Endodermal cell (in vitro differentiated cells): Measurements from ENCODE around the gene MNX1. TPM values are rescaled to one million over a fixed set of nuclear protein-coding genes. Genes with fewer than 3 reads are reported as not detected.

Experiments used
- DNase-seq: peaks from one replicate; pipeline ENCODE4 v3.0.0-alpha.2; 2017
- H3K27ac ChIP-seq: 2 replicates; pipeline ENCODE4 v1.5.1; 2013; ENCODE audit warnings: mild to moderate bottlenecking, low read depth, low read length, moderate library complexity
- H3K27me3 ChIP-seq: 2 replicates; pipeline ENCODE4 v1.6.1; 2013; ENCODE audit warnings: mild to moderate bottlenecking, low read length, moderate library complexity; ENCODE audit not compliant: insufficient read depth, control insufficient read depth, poor library complexity, severe bottlenecking
- H3K36me3 ChIP-seq: 2 replicates; pipeline ENCODE4 v1.7.0; 2013; ENCODE audit warnings: mild to moderate bottlenecking, low read length, moderate library complexity; ENCODE audit not compliant: control insufficient read depth, insufficient read depth
- H3K4me1 ChIP-seq: one replicate; pipeline ENCODE4 v1.7.0; 2013; ENCODE audit warnings: low read length; ENCODE audit not compliant: control insufficient read depth, insufficient read depth
- H3K4me3 ChIP-seq: 2 replicates; pipeline ENCODE4 v1.5.1; 2013; ENCODE audit warnings: mild to moderate bottlenecking, low read length, moderate library complexity
- H3K9ac ChIP-seq: 2 replicates; pipeline ENCODE4 v1.6.1; 2013; ENCODE audit warnings: mild to moderate bottlenecking, low read length, moderate library complexity; ENCODE audit not compliant: poor library complexity, severe bottlenecking; ENCODE audit errors: extremely low read depth
- H3K9me3 ChIP-seq: 2 replicates; pipeline ENCODE4 v1.6.1; 2013; ENCODE audit warnings: mild to moderate bottlenecking, low read length, moderate library complexity; ENCODE audit not compliant: control insufficient read depth
- H3K27ac Mint-ChIP-seq: 2 replicates; pipeline ENCODE4 v1.8.0; 2020; ENCODE audit warnings: mixed read lengths
- H3K27me3 Mint-ChIP-seq: 2 replicates; pipeline ENCODE4 v1.8.0; 2021; ENCODE audit warnings: mild to moderate bottlenecking, mixed read lengths; ENCODE audit not compliant: insufficient read depth
- H3K36me3 Mint-ChIP-seq: 2 replicates; pipeline ENCODE4 v1.8.0; 2020; ENCODE audit warnings: low read depth, mixed read lengths
- H3K4me1 Mint-ChIP-seq: 2 replicates; pipeline ENCODE4 v1.8.0; 2020; ENCODE audit warnings: mixed read lengths
- H3K4me3 Mint-ChIP-seq: 2 replicates; pipeline ENCODE4 v1.8.0; 2020; ENCODE audit warnings: mild to moderate bottlenecking, moderate library complexity, mixed read lengths
- H3K9me3 Mint-ChIP-seq: 2 replicates; pipeline ENCODE4 v1.8.0; 2020; ENCODE audit warnings: mild to moderate bottlenecking, mixed read lengths
- WGBS, 2 experiments: methylation state at CpG; one replicate each; pipeline versions ENCODE4 v1.1.5 to v1.1.7; 2013; ENCODE audit warnings: missing lambda C conversion rate in 2 of 2, mixed read lengths in 1 of 2; ENCODE audit not compliant: insufficient coverage in 1 of 2, insufficient read length in 1 of 2; 5-methylcytosine and 5-hydroxymethylcytosine counted together
- total RNA-seq, 2 donors: library from RNA; stranded (reverse); fragmentation: NEBNext Ultra II Directional in 1 of 2; extraction: Animal tissue kit (Norgen Biotek cat#: 25700) in 1 of 2; gene quantifications; 2 replicates in 1 of 2; 3 replicates in 1 of 2; pipeline ENCODE4 v1.2.1, GENCODE V29; 2021
- TF ChIP-seq, protein P1 (sequence below): fragments of 200-600 bp; sonication (generic); conservative IDR thresholded peaks from 2 replicates; pipeline ENCODE4 v1.5.0; 2021; ENCODE audit warnings: antibody characterized with exemption, mild to moderate bottlenecking

The MNX1 gene
- total RNA-seq, 2 donors from 2014 or later = 14.5 to 18.7 TPM

DNA sequence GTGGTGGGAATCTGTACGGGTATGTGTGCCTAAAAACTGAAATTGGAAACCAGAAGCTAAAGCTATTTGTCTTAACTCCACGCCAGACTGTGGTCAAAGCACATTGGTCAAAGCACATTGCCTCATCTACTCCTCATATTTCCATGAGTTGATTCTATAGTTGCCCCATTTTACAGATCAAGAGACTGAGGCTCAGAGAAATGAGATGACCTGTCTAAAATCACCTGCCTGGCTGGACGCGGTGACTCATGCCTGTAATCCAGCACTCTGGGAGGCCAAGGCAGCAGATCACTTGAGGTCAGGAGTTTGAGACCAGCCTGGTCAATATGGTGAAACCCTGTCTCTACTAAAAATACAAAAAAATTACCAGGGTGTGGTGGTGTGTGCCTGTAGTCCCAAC, 21.7 kb upstream of the MNX1 start:
- Histone ChIP-seq H3K36me3 (no peaks in the 10 kb centered on the region), H3K9me3 (no peaks in the 10 kb centered on the region), H3K4me3 (no peak overlapping the region), H3K27me3 (peaks cover 44% of the 10 kb centered on the region), H3K4me1 (no peaks in the 10 kb centered on the region), H3K27ac (no peak overlapping the region), H3K9ac (no peak overlapping the region)
- Mint-ChIP-seq H3K9me3 (peaks cover 10% of the 10 kb centered on the region), H3K27ac (no peak overlapping the region), H3K27me3 (peaks cover 56% of the 10 kb centered on the region), H3K4me1 (no peaks in the 10 kb centered on the region), H3K4me3 (no peak overlapping the region), H3K36me3 (no peaks in the 10 kb centered on the region)
- WGBS, 2 experiments = 91% methylated on average over 4 of the region's 4 CpGs; no CpG with 5 or more reads in 1 of the 2 experiments
- DNase-seq = no peak
- TF ChIP-seq, protein P1, sequence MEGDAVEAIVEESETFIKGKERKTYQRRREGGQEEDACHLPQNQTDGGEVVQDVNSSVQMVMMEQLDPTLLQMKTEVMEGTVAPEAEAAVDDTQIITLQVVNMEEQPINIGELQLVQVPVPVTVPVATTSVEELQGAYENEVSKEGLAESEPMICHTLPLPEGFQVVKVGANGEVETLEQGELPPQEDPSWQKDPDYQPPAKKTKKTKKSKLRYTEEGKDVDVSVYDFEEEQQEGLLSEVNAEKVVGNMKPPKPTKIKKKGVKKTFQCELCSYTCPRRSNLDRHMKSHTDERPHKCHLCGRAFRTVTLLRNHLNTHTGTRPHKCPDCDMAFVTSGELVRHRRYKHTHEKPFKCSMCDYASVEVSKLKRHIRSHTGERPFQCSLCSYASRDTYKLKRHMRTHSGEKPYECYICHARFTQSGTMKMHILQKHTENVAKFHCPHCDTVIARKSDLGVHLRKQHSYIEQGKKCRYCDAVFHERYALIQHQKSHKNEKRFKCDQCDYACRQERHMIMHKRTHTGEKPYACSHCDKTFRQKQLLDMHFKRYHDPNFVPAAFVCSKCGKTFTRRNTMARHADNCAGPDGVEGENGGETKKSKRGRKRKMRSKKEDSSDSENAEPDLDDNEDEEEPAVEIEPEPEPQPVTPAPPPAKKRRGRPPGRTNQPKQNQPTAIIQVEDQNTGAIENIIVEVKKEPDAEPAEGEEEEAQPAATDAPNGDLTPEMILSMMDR = no peak

DNA sequence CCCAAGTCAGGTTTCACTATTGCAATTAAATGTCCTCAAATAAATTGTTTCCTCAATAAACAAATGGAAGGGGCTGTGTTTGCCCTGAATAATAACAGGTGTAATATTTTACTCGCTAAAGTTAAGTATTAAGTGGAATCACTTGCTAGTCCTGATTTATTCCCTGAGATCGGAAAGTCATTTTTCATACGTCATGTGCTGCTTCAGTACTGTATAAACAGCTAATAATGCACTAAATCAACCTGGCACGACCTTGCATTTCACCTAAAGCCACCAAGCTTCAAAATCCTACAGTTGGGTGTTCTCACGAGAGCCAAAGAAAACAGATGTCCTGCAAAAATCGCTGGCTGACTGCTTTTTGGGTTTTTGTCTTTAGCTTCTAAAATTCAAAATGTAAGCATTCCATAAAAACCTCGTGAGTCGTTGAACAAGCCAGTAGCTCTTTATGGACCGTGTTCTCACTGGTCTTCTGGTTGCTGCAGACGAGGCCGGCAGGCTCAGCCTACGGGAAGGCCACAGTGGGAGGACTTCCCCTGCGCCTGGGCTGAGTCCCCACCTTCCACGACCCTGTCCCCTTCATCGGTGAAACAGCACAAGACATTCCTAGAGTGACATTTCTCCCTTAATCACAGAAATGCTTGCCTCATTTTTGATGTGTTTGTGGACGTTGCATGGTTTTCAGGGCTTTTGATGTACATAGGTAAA, 17.9 kb upstream of the MNX1 start:
- TF ChIP-seq, protein P1 = no peak
- no peak for DNase-seq
- no peaks in the 10 kb centered on the region for H3K36me3 Mint-ChIP-seq
- Histone ChIP-seq H3K4me3 (no peak overlapping the region), H3K9ac (no peak overlapping the region), H3K4me1 (no peaks in the 10 kb centered on the region), H3K27ac (no peak overlapping the region), H3K27me3 (peaks cover 70% of the 10 kb centered on the region), H3K9me3 (no peaks in the 10 kb centered on the region), H3K36me3 (no peaks in the 10 kb centered on the region)
- H3K4me1 Mint-ChIP-seq = peaks cover 1% of the 10 kb centered on the region
- H3K27me3 Mint-ChIP-seq = peaks cover 79% of the 10 kb centered on the region
- H3K9me3 Mint-ChIP-seq = no peaks in the 10 kb centered on the region
- H3K27ac Mint-ChIP-seq = no peak overlapping the region
- no peak overlapping the region for H3K4me3 Mint-ChIP-seq
- WGBS, 2 experiments = 71 to 79% methylated on average over 13 to 16 of the region's 16 CpGs

DNA sequence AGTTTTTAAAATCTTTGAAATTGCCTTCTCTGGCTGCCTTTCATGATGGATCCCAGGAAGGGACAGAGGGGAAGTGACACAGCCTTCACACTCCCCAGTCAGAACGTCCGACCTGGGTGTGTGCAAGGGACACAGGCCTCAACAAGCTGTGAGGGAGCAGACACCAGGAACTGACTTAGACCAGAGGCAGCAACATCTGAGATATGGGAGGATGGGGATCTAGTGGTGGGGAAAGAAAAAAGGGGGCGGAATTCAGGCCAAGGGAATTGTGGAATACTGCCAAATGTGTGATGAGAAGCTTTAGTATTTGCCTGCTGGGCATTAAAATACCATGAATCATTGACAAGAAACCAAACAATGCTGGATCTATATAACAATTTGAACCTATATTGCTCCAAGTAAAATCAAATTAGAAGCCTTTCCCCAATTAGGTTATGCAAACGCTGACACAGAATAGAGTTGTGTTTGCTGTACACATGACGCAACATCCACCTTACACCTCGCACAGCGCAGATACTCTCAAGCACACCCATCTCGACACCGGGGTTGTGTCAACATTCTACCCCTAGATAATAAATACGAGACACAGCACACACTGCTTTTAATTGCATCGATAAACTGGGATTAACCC, 17.2 kb upstream of the MNX1 start:
- Histone ChIP-seq H3K4me1 (no peaks in the 10 kb centered on the region), H3K9ac (no peak overlapping the region), H3K27ac (no peak overlapping the region), H3K27me3 (peaks cover 76% of the 10 kb centered on the region), H3K36me3 (no peaks in the 10 kb centered on the region), H3K9me3 (no peaks in the 10 kb centered on the region), H3K4me3 (no peak overlapping the region)
- Mint-ChIP-seq H3K36me3 (no peaks in the 10 kb centered on the region), H3K9me3 (no peaks in the 10 kb centered on the region), H3K4me1 (peaks cover 4% of the 10 kb centered on the region), H3K27ac (no peak overlapping the region), H3K4me3 (no peak overlapping the region), H3K27me3 (peaks cover 83% of the 10 kb centered on the region)
- TF ChIP-seq, protein P1 = no peak
- WGBS, 2 experiments = 87 to 89% methylated on average over 8 to 11 of the region's 11 CpGs
- DNase-seq = no peak
